ENCODE measurements around the gene BRSK2.

GRCh38 chr11:1415631-1416030, 25.9 kb downstream of the BRSK2 start:
- TF ChIP-seq CTCF (IDR thresholded peaks at IDR 0.05): no peak
- TF ChIP-seq ZFX (IDR thresholded peaks at IDR 0.05; ENCODE audit: borderline replicate concordance): no peak

All from 22Rv1 (cell line).